ENCODE data around the gene UBE2E1. TPM values are rescaled to one million over a fixed set of nuclear protein-coding genes. Genes with fewer than 3 reads are reported as not detected.

Gene UBE2E1
- total RNA-seq, 4 donors from 2014 or later: 72.8 to 114 (median 85.6) TPM

DNA sequence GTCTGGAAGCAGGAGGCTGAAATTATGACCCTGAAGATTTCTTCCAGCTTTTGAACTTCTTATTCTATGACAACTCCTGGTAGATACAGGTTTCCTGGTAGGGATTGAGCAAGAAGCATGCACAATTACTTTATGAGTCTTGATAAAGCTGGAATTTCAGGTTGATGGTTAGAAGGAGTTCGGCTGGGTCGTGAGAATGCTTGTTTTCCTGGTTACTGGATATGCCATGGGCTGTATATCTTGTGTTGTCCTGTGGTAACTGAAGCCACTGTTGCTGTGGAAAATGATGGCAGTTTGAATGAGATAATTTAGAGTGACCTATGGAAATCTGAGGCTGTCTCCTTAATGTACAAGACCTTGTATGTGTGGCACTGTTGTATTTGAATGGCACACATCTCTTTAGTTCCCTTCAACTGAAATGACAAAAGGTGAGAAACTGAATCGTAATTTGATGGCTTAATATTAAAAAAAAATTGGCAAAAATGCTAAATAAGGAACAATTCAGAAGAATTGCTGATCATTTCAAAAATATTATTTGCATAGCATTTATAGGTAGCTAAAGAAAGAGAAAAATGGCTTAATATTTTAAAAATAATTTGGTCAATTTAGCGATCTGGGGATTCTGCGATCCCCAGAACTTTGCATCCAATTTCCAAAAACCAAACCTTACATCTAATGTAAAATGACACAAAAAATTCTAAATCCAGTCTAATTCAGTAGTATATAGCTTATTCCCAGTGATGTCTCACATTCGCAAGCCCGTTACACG, 1.1 kb upstream of the UBE2E1 start:
- TF ChIP-seq, protein P1, sequence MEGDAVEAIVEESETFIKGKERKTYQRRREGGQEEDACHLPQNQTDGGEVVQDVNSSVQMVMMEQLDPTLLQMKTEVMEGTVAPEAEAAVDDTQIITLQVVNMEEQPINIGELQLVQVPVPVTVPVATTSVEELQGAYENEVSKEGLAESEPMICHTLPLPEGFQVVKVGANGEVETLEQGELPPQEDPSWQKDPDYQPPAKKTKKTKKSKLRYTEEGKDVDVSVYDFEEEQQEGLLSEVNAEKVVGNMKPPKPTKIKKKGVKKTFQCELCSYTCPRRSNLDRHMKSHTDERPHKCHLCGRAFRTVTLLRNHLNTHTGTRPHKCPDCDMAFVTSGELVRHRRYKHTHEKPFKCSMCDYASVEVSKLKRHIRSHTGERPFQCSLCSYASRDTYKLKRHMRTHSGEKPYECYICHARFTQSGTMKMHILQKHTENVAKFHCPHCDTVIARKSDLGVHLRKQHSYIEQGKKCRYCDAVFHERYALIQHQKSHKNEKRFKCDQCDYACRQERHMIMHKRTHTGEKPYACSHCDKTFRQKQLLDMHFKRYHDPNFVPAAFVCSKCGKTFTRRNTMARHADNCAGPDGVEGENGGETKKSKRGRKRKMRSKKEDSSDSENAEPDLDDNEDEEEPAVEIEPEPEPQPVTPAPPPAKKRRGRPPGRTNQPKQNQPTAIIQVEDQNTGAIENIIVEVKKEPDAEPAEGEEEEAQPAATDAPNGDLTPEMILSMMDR (IDR thresholded peaks at IDR 0.05): no peak
- DNase-seq (ENCODE audit: low spot score): no peak
- peak; percentile 20 for ATAC-seq (ENCODE audit: low FRiP score)

DNA sequence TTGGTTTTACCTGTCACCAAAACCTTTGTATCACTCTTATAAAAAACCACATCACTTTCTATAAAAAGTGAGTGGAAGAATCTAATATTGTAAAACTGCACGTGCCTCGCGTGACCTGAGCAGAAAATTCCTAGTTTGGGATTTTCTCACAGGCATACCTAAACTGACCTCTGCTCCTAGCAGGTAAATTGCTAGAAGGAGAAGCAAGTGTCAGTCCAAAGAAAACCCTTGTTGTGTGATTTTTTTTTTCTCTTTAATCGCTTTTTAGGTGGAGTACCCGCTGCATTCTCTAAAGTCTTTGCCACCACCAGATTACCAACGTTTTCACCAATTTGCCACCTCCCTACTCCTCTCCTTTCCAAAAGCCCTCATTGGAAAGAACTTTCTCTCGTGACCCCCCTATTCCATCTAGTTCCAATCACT, 534 bp upstream of the UBE2E1 start:
- TF ChIP-seq, protein P1 (IDR thresholded peaks at IDR 0.05): no peak
- DNase-seq (ENCODE audit: low spot score): no peak
- no peak for ATAC-seq (ENCODE audit: low FRiP score)

DNA sequence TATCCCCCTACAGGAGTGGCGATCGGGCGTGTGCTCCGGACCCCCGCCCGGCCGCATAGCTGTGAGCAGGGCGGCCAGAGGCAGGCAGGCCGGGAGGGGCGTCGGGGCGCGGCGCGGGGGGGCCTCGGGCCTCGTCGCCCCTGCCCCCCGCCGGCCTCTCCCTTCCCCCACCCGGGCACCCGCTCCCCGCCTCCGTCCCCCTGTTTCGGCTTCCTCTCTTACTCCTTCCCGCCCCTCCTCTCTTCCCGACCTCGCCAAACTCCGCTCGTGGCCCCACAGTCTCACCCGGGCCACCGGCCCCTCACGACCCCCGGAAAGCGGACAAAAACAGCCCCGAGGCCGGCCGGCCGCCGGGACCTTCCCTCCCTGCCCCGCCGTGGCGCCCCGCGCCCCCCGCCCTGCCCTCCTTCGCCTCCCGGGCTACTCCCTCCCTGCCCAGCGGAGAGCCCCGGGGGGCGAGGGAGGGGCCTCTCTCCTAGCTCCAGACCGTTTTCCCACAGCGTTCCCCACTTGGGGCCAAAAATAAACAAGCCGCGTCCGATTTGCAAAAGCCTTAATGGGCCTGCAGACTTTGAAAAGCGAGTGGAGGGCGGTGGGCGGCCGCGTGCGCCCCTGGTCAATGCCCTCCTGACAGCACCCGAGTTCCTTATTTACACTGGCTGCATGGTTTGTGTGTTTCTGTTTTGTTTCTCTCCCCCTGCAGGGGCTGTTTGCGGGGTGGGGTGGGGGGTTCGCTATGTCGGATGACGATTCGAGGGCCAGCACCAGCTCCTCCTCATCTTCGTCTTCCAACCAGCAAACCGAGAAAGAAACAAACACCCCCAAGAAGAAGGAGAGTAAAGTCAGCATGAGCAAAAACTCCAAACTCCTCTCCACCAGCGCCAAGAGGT, 1.0 kb downstream of the UBE2E1 start:
- TF ChIP-seq, protein P1 (IDR thresholded peaks at IDR 0.05): no peak
- DNase-seq (ENCODE audit: low spot score) (no peak), ATAC-seq (ENCODE audit: low FRiP score) (peak; percentile 13)

DNA sequence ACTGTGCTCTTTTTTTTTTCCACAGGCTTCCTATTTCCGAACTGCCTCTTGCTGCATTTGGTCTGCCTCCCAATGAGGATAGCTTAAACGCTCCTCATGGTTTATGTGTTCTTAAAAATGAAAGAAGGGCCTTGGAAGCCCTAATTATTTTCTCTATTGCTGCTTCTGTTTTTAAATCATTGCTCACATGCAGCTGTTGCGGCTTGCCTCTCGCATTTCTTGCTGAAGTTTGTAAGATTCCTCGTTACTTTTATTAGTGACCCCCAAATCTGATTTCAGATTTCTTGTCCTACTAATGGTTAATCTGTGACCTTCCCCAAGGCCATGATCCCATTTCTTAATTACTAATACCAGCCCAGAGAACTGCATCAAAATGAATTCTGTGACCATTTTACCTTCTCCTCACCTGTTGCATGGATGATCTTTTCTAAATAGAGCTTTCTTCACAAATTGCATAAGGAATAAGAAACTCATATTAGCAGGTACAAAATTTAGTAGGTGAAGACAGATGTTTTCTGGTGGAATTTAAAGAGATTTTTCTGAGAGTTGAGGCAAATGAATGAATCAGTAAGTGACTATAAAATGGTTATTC, 1.8 kb downstream of the UBE2E1 start:
- TF ChIP-seq, protein P1 (IDR thresholded peaks at IDR 0.05): no peak
- ATAC-seq (ENCODE audit: low FRiP score) (no peak), DNase-seq (ENCODE audit: low spot score) (no peak)

DNA sequence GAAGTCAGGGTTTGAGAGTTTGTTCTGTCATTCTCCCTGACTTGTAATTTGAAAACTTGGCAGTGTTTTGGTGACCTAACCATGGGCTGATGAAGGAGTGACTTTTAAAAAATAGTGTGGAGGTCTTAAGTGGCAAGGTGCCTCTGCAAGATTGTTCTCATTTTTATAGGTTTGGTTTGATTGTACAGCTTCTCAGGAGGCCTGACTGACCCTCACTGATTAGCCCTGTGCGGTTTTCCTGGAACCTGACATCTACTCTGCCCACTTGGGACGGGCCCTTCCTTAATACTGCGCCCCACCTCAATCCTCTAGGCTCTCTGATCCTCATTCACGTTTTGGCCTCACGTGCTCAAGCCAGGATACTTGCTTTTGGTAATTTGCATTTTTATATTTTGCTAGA, 2.8 kb downstream of the UBE2E1 start:
- no peak for ATAC-seq (ENCODE audit: low FRiP score)
- TF ChIP-seq, protein P1 (IDR thresholded peaks at IDR 0.05): no peak
- no peak for DNase-seq (ENCODE audit: low spot score)

DNA sequence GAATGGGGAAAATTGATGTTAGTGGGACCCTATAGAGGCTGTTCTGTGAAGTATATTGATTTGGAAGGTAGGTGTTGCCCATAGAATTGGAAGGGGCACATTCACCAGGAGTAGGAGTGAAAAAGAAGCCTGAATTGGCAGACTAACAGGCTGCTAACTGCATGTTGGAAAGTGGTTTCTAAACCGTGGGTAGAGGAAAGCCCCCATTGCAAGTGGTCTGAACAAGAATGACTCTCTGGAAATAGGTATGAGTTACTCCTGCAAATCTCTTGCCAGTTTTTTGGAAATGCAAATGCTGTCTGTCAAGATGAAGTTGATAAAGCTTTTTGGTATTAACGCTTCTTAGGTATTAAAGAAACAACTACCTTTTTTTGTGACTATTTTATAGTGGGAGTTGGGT, 3.5 kb downstream of the UBE2E1 start:
- DNase-seq (ENCODE audit: low spot score) (no peak), ATAC-seq (ENCODE audit: low FRiP score) (no peak)
- TF ChIP-seq, protein P1 (IDR thresholded peaks at IDR 0.05): no peak

All from omental fat pad (tissue), 4 donors.